HG03097 (cell line): ENCODE measurements around the gene LRRC27.

Source experiments
- ATAC-seq: cut with Tn5 transposase; IDR thresholded peaks from one replicate; pipeline ENCODE4 v1.9.1; 2021; ENCODE audit not compliant: unreplicated experiment, low FRiP score

The LRRC27 gene

DNA sequence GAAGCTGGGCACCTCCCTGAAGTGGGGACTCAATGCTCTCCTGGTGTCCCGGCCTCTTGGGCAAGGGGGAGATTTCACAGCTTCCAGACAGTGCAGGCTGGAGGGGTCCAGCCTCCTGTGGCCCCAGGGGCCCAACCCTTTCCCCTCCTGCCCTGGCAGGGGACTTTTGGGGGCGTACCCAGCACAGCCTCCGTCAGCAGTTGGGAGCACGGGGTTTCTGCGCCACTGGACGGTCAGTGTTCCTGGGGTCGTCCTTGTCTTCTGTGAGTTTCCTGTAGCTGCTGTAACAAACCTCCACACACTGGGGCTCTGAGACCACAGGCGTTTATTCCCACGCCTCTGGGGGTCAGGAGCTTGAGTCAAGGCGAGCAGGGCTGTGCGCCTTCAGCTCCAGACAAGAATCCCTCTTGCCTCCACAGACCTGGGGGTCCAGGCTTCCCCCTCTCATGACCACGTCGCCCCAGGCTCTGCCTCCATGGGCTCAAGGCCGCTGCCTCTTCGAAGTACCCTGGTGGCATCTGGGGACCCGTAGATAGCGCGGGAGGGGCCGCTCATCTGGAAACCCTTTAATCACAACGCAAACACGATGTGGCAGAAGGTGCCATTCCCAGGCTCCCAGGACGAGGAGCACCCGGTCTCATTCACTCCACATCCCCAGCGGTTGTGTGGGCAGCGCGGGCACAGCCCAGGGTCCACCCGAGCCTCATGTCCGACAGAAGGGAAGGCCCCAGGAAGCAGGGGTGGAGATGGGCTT, 79.0 kb downstream of the LRRC27 start:
- no peak for ATAC-seq

DNA sequence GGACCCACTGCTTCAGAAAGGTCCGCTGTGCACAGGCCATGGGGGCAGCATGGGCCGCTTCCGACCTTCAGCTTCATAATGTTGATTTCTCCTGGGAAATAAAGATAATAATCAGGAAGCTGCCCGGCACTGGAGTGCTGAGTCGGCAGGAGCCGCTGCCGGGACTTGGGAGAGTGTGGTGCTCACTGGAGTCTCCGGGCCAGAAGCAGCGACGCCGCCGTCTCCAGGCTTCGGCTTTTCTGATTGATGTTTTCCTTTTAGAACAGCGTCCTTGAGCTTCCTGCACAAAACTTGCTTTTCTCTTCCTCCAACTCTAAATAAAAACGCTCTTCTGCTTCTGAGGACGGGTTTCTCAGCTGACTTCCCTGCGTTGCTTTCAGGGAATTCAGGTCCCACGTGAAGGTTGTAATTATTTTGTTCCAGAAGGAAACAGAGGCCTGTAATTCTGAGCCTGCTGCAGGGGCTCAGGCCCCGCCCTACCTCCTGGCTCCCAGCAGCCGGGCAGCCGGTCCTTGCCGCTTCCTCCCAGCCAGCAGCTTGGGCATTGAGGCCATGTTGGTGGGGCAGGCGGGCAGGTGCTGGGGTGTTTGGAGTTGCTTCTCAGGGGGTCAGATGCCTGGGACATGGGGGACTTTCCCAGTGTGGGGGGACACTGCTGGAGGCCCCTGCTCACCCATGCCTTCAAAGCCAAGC, 79.7 kb downstream of the LRRC27 start:
- no peak for ATAC-seq

GRCh38 chr10:132412316-132413192, 80.6 kb downstream of the LRRC27 start:
- no peak for ATAC-seq

GRCh38 chr10:132413226-132414205, 81.5 kb downstream of the LRRC27 start:
- ATAC-seq, result no peak

DNA sequence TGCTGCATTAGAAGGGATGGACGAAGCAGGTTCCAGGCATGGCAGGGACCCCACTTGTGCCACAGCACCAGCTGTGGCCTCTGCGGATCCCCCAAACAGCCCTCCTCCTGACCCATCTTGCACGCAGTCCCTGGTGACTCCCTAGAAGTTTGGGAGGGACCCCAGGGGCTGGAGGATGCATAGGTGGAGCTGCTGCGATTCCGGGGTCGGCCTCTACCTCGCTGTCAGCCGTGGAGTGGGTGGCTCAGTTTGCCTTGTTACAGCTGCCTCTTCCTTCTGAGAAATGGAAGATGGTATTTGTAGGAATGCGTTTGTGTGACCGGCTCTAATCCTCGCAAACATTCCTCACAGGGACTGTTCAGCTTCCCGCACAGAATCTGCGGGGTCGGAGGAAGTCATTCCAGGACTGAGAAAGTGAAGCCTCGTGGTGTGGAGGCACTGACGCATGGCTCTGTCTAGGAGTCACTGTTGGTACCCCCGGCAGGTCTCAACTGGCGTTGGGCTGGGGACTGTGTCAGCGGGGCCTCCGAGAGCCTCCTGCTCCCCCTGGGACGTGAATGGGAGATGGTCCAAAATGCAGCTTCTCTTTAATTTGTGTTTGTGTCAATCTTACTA, 82.5 kb downstream of the LRRC27 start:
- ATAC-seq, result no peak

DNA sequence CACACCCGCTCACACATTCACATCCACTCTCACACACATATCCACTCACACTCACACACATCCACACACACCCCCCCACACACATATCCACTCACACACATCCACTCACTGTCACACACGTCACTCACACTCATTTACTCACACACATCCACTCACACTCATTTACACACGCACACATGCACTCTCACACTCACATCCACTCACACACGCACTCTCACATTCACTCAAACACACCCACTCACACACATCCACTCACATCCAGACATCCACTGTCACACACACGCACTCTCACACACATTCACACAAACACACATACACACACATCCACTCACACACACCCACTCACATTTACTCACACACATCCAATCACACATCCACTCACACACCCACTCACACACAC, 83.3 kb downstream of the LRRC27 start:
- no peak for ATAC-seq

DNA sequence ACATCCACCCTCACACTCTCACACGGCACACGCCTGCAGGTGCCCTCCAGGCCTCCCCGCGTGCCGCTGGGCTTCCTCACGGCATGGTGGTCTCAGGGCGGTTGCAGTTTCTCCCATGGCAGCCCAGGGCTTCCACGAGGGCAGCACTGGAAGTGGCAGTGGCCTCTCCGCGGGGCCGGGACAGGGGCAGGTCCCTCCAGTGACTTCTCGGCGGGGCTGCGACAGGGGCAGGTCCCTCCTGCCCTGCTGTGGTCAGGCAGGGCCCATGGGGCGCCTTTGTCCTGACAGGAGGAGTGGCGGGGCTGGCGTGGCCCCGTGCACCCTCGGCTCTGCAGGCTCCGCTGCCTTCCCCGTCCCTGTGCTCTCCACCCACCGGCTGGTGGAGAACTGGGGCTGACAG, 84.0 kb downstream of the LRRC27 start:
- no peak for ATAC-seq

DNA sequence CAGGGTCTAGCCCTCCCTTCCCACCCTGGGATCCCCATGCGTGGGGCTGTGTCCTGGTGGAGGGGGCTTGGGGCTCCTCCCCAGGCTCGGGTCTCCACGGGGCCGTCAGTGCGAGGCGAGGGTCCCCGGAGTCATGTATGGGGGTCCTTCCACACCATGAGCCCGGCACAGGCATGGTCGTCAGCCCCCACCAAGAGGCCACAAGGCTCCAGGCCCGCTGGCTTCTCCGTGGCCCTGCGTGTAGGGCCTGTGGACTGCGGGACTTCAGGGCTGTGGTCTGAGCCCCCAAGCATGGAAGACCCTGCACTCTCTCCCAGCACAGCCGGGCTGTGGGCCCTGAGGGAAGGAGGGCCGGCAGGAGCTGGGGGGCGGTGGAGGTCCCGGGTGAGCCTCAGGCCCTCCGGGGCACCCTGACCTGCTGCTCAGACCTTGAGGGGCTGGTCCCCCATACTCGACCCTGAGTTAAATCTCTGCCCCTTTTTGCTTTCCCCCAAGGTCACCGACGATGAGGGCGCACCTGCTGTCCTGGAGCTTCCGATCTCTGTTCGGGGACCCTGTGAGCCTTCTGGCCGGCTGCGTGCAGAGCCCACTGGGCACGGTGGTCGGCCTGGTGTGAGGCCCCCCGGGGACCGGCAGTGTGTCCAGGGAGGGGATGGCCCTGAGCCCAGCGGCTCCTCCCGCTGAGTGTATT, 84.7 kb downstream of the LRRC27 start:
- no peak for ATAC-seq

DNA sequence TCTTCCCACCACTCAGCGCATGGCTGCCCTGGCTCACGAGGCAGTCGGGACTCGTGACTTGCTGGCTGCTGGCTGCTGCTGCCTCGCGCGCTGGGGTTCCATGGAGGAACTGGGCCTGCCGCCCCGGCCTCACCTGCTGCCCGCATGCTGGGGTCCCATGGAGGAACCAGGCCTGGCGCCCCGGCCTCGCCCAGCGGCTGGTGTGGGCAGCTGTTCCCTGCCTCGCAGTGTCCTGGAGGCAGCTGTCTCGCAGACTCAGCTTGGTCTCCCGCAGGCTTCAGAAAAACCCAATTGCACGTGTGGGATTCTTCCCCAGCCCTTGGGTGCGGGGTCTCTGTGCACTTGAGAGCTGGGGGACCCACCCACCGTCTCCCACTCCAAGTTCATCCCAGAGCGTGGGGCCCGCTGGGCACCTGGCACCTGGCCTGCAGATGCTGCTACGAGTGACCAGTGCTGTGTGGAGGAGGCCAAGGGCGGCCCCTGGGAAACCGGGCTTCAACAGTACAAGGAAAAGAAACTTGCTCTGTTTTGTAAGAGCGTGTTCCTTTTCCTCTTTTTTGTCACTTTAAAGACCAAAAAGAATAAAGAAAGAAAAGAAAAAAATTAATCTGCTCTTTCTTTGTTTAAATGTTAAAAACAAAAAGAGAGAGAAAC, 85.4 kb downstream of the LRRC27 start:
- ATAC-seq, result no peak

DNA sequence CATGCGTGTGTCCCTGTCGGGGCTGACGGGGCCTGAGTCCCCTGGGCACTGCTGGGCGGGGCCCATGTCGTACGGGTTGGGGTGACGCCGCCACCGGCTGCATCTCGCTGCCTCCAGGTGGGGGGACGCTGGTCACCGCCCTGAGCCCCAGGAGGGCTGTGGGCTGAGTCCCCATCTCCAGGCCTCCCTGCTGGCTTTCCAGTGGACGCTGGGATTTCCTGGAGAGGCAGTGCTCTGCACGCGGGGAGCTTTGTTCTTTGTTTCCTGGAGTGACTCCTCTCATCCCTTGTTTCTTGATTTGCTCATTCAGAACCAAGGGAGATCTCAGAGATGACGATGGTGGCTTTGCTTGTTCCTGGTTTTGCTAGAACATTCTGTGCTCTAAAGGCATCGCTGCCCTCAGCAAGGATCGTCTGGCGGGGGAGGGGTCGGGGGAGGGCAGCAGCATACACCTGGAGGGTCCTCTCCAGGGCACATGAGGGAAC, 86.0 kb downstream of the LRRC27 start:
- ATAC-seq, result no peak

DNA sequence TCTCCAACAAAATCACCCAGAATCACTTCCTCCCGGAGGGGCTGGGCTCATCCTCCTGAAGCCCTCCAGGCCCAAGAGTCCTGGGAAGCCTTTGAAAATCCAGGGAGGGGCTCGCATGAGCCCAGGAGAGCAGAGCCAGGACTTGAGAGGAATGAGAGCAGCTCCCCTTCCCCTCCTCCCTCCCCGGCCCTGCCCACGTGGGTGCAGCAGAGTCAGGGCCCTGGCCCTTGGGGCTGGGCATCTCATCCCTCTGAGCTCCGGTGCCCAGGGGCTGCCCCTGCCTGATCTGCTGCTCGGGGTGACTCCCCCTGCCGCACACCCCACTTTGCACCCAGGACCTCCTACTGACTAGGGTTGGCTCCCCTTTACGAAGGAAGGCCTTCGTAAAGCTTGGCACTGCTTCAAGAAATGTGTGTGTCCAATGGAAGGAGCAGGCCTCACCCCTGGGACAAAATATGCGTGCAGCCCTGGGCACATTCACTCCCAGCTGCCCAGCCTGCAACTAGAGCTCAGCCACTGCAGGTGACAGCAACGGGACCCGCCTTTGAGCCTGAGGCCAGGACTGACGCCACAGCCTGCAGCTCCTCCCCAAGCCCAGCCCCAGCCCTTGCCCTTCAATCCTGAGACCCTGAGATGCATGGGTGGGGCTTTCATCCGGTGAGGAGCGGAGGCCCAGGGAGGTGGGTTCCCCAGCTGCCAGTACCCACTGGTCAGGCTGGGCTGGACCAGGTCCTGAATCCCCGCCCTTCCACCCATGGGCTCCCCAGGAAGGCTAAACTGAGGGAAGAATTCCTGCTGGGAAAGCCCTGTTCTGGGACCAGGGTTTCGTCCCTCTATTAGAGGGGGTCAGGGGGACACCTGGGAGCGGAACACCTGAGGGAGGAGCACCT, 86.8 kb downstream of the LRRC27 start:
- no peak for ATAC-seq

GRCh38 chr10:132419538-132420468, 87.8 kb downstream of the LRRC27 start:
- ATAC-seq, result no peak

DNA sequence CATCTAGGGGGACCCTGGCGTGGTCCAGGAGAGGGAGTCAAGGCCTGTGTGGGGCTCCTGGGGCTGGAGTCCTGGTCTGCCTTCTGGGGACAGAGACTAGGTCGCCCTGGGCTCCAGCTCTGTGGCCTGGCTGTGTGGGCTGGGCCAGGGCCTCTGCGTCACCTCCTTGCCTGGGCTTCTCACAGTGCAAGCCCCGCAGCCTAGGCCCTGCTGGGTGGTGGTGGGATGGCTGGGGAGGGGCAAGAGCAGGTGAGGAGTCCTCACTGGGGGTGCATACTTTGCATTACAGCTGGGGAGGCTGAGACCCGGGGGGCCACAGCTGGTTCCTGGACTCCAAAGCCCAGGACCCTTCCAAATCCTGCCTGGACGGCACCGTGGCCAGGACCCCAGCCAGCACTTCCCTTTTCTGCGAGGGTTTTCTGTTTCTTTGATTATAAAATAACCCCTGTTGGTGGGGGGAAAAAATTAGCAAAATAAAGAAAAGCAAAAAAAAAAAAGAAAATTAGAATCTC, 88.5 kb downstream of the LRRC27 start:
- no peak for ATAC-seq

DNA sequence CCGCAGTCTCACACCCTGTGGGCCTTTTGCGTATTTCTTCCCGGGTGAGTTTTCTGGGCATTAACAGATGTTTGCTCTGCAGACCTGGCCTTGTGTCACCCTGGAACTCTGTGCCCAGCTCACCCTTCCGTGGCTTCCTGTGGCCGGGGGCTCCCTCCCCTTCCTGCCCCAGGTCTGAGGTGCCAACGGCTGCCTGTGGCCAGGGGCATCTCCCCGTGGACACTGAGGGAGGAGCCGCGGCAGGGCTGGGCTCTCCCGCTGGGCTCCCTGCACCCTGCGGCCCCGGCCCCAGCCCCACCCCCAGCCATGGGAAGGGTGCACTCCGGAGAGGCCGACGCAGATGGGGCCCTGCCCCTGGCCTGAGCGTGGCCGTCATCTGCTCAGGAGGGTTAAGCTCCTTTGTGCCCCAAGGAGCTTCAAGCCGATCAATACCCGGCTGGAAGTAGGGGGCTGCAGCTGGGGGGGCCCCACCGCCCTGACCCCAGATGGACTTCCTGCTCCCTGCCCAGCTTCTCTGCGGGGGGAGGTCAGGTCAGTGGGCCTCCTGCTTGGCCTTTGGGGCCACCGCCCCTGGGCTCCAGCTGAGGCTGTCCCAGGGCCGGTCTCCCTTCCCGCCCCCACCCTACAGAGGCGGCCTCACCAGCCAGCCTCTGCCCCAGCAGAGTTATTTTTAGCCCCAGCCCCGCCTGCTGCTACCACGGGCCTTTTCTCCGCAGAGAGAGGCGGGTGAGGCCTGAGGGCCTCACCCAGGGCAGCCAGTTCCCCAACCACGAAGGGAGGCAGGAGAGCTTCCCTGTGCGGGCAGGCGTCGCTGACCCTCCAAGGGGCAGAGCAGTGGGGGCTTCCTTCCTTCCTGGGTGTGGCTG, 89.2 kb downstream of the LRRC27 start:
- peak; percentile 28 for ATAC-seq
